Small intestine (tissue), 7 donors: Measurements from ENCODE around the gene AKT3. TPM values are rescaled to one million over a fixed set of nuclear protein-coding genes. Genes with fewer than 3 reads are reported as not detected.
A peak's percentile ranks its signal among the peaks of the same experiment; 100 is the strongest.

Experiments
- DNase-seq, 2 donors: peaks; one replicate each; pipeline versions ENCODE4 v3.0.0 to v3.0.0-alpha.2; 2013
- FAIRE-seq: peaks from 2 replicates; lab custom pipeline; 2012; peaks lifted over from hg19 to GRCh38; lab: Jason Lieb, UNC
- H3K27ac ChIP-seq, 3 donors: one replicate each; pipeline ENCODE4 v1.5.1; 2013; ENCODE audit warnings: low read length in 2 of 3, mild to moderate bottlenecking in 2 of 3, control low read depth in 1 of 3, inconsistent platforms in 1 of 3, low read depth in 1 of 3, moderate library complexity in 1 of 3
- H3K27me3 ChIP-seq, 3 donors: one replicate each; pipeline ENCODE4 v1.6.1; 2013; ENCODE audit warnings: low read length in 3 of 3, inconsistent platforms in 1 of 3; ENCODE audit not compliant: control insufficient read depth in 3 of 3, insufficient read depth in 3 of 3
- H3K36me3 ChIP-seq, 3 donors: one replicate each; pipeline ENCODE4 v1.6.1; 2013; ENCODE audit warnings: low read length in 3 of 3, inconsistent platforms in 1 of 3, low read depth in 1 of 3, mild to moderate bottlenecking in 1 of 3, moderate library complexity in 1 of 3; ENCODE audit not compliant: control insufficient read depth in 3 of 3, insufficient read depth in 2 of 3
- H3K4me1 ChIP-seq, 3 donors: one replicate each; pipeline ENCODE4 v1.6.1; 2013; ENCODE audit warnings: low read length in 2 of 3, inconsistent platforms in 1 of 3, low read depth in 1 of 3, mild to moderate bottlenecking in 1 of 3, moderate library complexity in 1 of 3; ENCODE audit not compliant: control insufficient read depth in 3 of 3, insufficient read depth in 2 of 3
- H3K4me3 ChIP-seq, 3 donors: one replicate each; pipeline ENCODE4 v1.5.1; 2013; ENCODE audit warnings: low read length in 3 of 3, control low read depth in 1 of 3, inconsistent platforms in 1 of 3, low read depth in 1 of 3, mild to moderate bottlenecking in 1 of 3, moderate library complexity in 1 of 3
- H3K9me3 ChIP-seq, 2 donors: one replicate each; pipeline ENCODE4 v1.6.1; 2013; ENCODE audit warnings: low read depth in 1 of 2, low read length in 1 of 2; ENCODE audit not compliant: control insufficient read depth in 2 of 2, insufficient read depth in 1 of 2
- WGBS, 3 donors: extraction: QIAGEN DNeasy Blood & Tissue Kit; methylation state at CpG; one replicate each; pipeline ENCODE4 v1.1.7; 2013; 5-methylcytosine and 5-hydroxymethylcytosine counted together
- polyA plus RNA-seq, 4 donors: library from polyadenylated mRNA; stranded (reverse) in 3 of 4; unstranded in 1 of 4; fragments of 200-250 nt in 3 of 4; fragments of 120-200 nt in 1 of 4; gene quantifications; one replicate each; pipeline versions ENCODE4 v1.2.1 to v1.2.3, GENCODE V29; 2013
- donor health status: healthy with polysubstance abuse.
- donor health status: control.
- donor health status: control.
- donor health status: Bipolar disorder and iron deficiency.
- donor health status: healthy.

AKT3 gene
- polyA plus RNA-seq, 4 donors = 0.45 to 8.6 (median 3.6) TPM

- H3K9me3 ChIP-seq = peaks cover 0 to 7% of the 10 kb centered on the region in 2 donors
- no peak overlapping the region for H3K4me3 ChIP-seq
- H3K4me1 ChIP-seq = no peaks in the 10 kb centered on the region
- no peak overlapping the region for H3K27ac ChIP-seq
- no peaks in the 10 kb centered on the region for H3K36me3 ChIP-seq
- DNase-seq (no peak), FAIRE-seq (no peak)
- 74 to 88% (median 80%) methylated on average over 2 of the region's 2 CpGs for WGBS, 3 donors
- H3K27me3 ChIP-seq = no peaks in the 10 kb centered on the region
Measured at GRCh38 chr1:243621973-243622372, 228.1 kb downstream of the AKT3 start.

DNA sequence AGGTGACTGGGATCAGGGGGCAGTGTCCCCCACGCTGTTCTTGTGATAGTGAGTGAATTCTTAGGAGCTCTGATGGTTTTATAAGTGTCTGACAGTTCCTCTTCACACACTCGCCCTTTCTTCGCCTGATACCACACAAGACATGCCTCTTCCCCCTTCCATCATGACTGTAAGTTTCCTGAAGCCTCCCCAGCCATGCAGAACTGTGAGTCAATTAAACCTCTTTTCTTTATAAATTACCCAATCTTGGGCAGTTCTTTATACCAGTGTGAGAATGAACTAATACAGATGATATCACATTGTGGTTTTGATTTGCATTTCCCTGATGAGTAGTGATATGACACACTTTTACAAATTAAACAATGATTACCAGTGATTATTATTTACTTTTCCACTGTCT, 229.9 kb downstream of the AKT3 start:
- Histone ChIP-seq H3K27ac (no peak overlapping the region), H3K4me1 (no peaks in the 10 kb centered on the region), H3K36me3 (no peaks in the 10 kb centered on the region), H3K27me3 (no peaks in the 10 kb centered on the region), H3K4me3 (no peak overlapping the region), H3K9me3 (peaks cover 0 to 7% of the 10 kb centered on the region in 2 donors)
- no peak for FAIRE-seq
- 55 to 81% (median 57%) methylated on average over 3 of the region's 3 CpGs for WGBS, 3 donors
- DNase-seq = no peak

- H3K9me3 ChIP-seq = no peaks in the 10 kb centered on the region
- no peak for FAIRE-seq
Measured at GRCh38 chr1:243609698-243610097, 240.3 kb downstream of the AKT3 start.

GRCh38 chr1:243605604-243606003, 244.4 kb downstream of the AKT3 start:
- FAIRE-seq (no peak), DNase-seq (no peak)
- WGBS, 3 donors = 89 to 97% (median 92%) methylated on average over 2 of the region's 2 CpGs
- no peaks in the 10 kb centered on the region for H3K4me1 ChIP-seq
- H3K4me3 ChIP-seq = no peak overlapping the region
- H3K9me3 ChIP-seq = peaks cover 0 to 3% of the 10 kb centered on the region in 2 donors
- no peak overlapping the region for H3K27ac ChIP-seq
- no peaks in the 10 kb centered on the region for H3K27me3 ChIP-seq
- H3K36me3 ChIP-seq = peaks cover 0 to 2% (median 0%) of the 10 kb centered on the region in 3 donors

More at GRCh38 chr1:243609698-243610097, 240.3 kb downstream of the AKT3 start:
- DNase-seq = no peak
- H3K36me3 ChIP-seq = peaks cover 0 to 2% (median 0%) of the 10 kb centered on the region in 3 donors
- H3K4me1 ChIP-seq = no peaks in the 10 kb centered on the region
- H3K4me3 ChIP-seq = no peak overlapping the region
- H3K27ac ChIP-seq = no peak overlapping the region
- 92 to 98% (median 96%) methylated on average over 2 of the region's 2 CpGs for WGBS, 3 donors
- no peaks in the 10 kb centered on the region for H3K27me3 ChIP-seq

GRCh38 chr1:243601720-243602119, 248.3 kb downstream of the AKT3 start:
- H3K9me3 ChIP-seq = peaks cover 0 to 3% of the 10 kb centered on the region in 2 donors
- DNase-seq (no peak), FAIRE-seq (no peak)
- peaks cover 0 to 2% (median 0%) of the 10 kb centered on the region in 3 donors for H3K36me3 ChIP-seq
- no peaks in the 10 kb centered on the region for H3K27me3 ChIP-seq
- H3K4me1 ChIP-seq = peaks cover 0 to 3% (median 0%) of the 10 kb centered on the region in 3 donors
- no peak overlapping the region for H3K4me3 ChIP-seq
- H3K27ac ChIP-seq = no peak overlapping the region

DNA sequence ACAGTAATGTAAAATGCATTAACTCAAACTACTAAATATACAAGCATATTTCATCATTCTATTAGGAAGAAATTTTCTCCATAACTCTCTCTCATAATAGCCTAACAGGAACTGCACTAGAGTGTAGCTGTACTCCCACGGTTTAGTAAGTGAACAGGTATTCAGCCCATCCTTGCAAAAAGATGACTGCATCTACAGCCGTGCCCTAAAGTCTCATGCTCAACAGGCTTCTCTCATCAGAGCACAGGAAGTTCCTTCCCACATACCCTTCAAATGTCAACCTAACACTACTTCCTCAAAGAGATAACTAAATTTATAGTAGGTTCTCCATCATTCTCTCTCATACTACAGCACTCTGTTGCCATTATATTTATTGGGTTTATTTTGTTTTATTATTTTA, 251.6 kb downstream of the AKT3 start:
- DNase-seq (peak in 1 of 2 donors; percentile 43), FAIRE-seq (no peak)
- Histone ChIP-seq H3K36me3 (no peaks in the 10 kb centered on the region), H3K4me3 (no peak overlapping the region), H3K9me3 (peaks cover 0 to 3% of the 10 kb centered on the region in 2 donors), H3K27me3 (no peaks in the 10 kb centered on the region), H3K4me1 (peaks cover 0 to 5% (median 0%) of the 10 kb centered on the region in 3 donors), H3K27ac (no peak overlapping the region)
- 50 to 78% (median 58%) methylated on average over 2 of the region's 2 CpGs for WGBS, 3 donors

GRCh38 chr1:243597383-243597782, 252.7 kb downstream of the AKT3 start:
- WGBS, 3 donors = 71 to 79% (median 72%) methylated on average over 3 of the region's 3 CpGs
- H3K9me3 ChIP-seq = peaks cover 0 to 3% of the 10 kb centered on the region in 2 donors
- H3K27me3 ChIP-seq = no peaks in the 10 kb centered on the region
- H3K4me3 ChIP-seq = no peak overlapping the region
- H3K27ac ChIP-seq = no peak overlapping the region
- no peak for DNase-seq
- FAIRE-seq = no peak
- H3K36me3 ChIP-seq = no peaks in the 10 kb centered on the region
- peaks cover 0 to 5% (median 0%) of the 10 kb centered on the region in 3 donors for H3K4me1 ChIP-seq

DNA sequence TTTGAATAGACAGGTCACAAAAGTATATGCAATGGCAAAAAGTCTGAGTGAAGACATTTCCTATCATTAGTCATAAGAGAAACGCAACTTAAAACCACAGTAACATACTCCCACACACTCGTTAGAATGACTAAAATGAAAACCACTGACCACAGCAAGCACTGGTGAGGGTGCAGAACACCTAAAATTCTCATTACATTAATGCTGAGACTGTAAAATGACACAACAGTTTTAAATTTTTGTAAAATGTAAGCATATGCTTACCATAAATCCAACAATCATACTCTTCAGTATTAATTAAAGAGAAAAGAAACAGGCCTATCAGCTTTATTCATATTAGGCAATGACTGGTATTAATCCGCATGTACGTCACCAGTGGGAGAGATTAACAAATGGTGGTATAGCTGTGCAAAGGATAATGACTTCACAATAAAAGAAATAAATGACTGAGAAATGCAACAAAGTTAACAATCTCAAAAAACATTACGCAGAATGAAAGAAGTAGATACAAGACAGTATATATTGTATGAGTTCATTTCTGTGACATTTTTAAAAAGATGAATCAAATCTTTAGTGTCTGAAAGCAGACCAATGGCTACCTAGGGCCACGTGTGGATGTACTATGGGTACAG, 253.5 kb downstream of the AKT3 start:
- no peak overlapping the region for H3K4me3 ChIP-seq
- peak in 1 of 2 donors; percentile 44 for DNase-seq
- FAIRE-seq = no peak
- WGBS, 3 donors = 57 to 73% (median 68%) methylated on average over 6 of the region's 6 CpGs
- peaks cover 0 to 5% (median 0%) of the 10 kb centered on the region in 3 donors for H3K4me1 ChIP-seq
- H3K27ac ChIP-seq = no peak overlapping the region
- H3K9me3 ChIP-seq = no peaks in the 10 kb centered on the region
- no peaks in the 10 kb centered on the region for H3K36me3 ChIP-seq
- no peaks in the 10 kb centered on the region for H3K27me3 ChIP-seq
